ENCODE measurements around the gene KCNJ10.

The KCNJ10 gene

GRCh38 chr1:160091666-160092223, 21.8 kb upstream of the KCNJ10 start:
- TF ChIP-seq CTCF (IDR thresholded peaks at IDR 0.05; ENCODE audit: borderline replicate concordance, extremely low read depth, low read length, poor library complexity, severe bottlenecking), result no peak
- no peak for TF ChIP-seq EZH2 (IDR thresholded peaks at IDR 0.05; ENCODE audit: borderline replicate concordance, low read depth, low read length, severe bottlenecking)
- ATAC-seq (ENCODE audit: insufficient read depth, low read depth) (no peak), DNase-seq (no peak)
- Histone ChIP-seq H3K4me2 (ENCODE audit: insufficient read depth, low read length) (no peak overlapping the region), H4K20me1 (ENCODE audit: insufficient read depth, low read length) (peaks cover 33% of the 10 kb centered on the region), H3K4me1 (ENCODE audit: insufficient read depth, low read length) (peaks cover 11% of the 10 kb centered on the region), H2AFZ (ENCODE audit: low read depth, low read length) (no peak overlapping the region), H3K4me3 (ENCODE audit: low read depth in 1 of 2, low read length in 2 of 2) (no peak overlapping the region), H3K79me2 (ENCODE audit: insufficient read depth, low read length) (peaks cover 15% of the 10 kb centered on the region), H3K27ac (ENCODE audit: low read length) (no peak overlapping the region), H3K9ac (ENCODE audit: low read depth, low read length) (no peak overlapping the region), H3K27me3 (ENCODE audit: insufficient read depth, low read length, poor library complexity) (no peaks in the 10 kb centered on the region), H3K9me3 (ENCODE audit: insufficient read depth, low read length, severe bottlenecking) (no peaks in the 10 kb centered on the region), H3K36me3 (ENCODE audit: insufficient read depth, low read length) (peaks cover 53% of the 10 kb centered on the region)

GRCh38 chr1:160090760-160091159, 20.8 kb upstream of the KCNJ10 start:
- no peak overlapping the region for H3K9ac ChIP-seq (ENCODE audit: low read depth, low read length)
- no peak overlapping the region for H2AFZ ChIP-seq (ENCODE audit: low read depth, low read length)
- H3K9me3 ChIP-seq (ENCODE audit: insufficient read depth, low read length, severe bottlenecking), result no peaks in the 10 kb centered on the region
- H3K27me3 ChIP-seq (ENCODE audit: insufficient read depth, low read length, poor library complexity), result no peaks in the 10 kb centered on the region
- H3K79me2 ChIP-seq (ENCODE audit: insufficient read depth, low read length), result peaks cover 5% of the 10 kb centered on the region; the same call in 1 of the 2 replicates
- H3K4me2 ChIP-seq (ENCODE audit: insufficient read depth, low read length), result no peak overlapping the region
- H3K27ac ChIP-seq (ENCODE audit: low read length), result no peak overlapping the region
- ATAC-seq (ENCODE audit: insufficient read depth, low read depth) (no peak), DNase-seq (no peak)
- H4K20me1 ChIP-seq (ENCODE audit: insufficient read depth, low read length), result peaks cover 24% of the 10 kb centered on the region
- peaks cover 53% of the 10 kb centered on the region for H3K36me3 ChIP-seq (ENCODE audit: insufficient read depth, low read length)
- no peak overlapping the region for H3K4me3 ChIP-seq (ENCODE audit: low read depth in 1 of 2, low read length in 2 of 2)
- 0 out of 2 replicates have a peak, but pooled peaks cover 1% of the 10 kb centered on the region for H3K4me1 ChIP-seq (ENCODE audit: insufficient read depth, low read length)
- TF ChIP-seq EZH2 (IDR thresholded peaks at IDR 0.05; ENCODE audit: borderline replicate concordance, low read depth, low read length, severe bottlenecking), result no peak
- TF ChIP-seq CTCF (IDR thresholded peaks at IDR 0.05; ENCODE audit: borderline replicate concordance, extremely low read depth, low read length, poor library complexity, severe bottlenecking), result no peak

GRCh38 chr1:160089883-160090282, 19.9 kb upstream of the KCNJ10 start:
- Histone ChIP-seq H3K9ac (ENCODE audit: low read depth, low read length) (no peak overlapping the region), H4K20me1 (ENCODE audit: insufficient read depth, low read length) (peaks cover 15% of the 10 kb centered on the region), H3K4me3 (ENCODE audit: low read depth in 1 of 2, low read length in 2 of 2) (no peak overlapping the region), H3K79me2 (ENCODE audit: insufficient read depth, low read length) (no peaks in the 10 kb centered on the region), H3K4me2 (ENCODE audit: insufficient read depth, low read length) (no peak overlapping the region), H3K4me1 (ENCODE audit: insufficient read depth, low read length) (no peaks in the 10 kb centered on the region), H2AFZ (ENCODE audit: low read depth, low read length) (no peak overlapping the region), H3K9me3 (ENCODE audit: insufficient read depth, low read length, severe bottlenecking) (no peaks in the 10 kb centered on the region), H3K27me3 (ENCODE audit: insufficient read depth, low read length, poor library complexity) (no peaks in the 10 kb centered on the region), H3K27ac (ENCODE audit: low read length) (no peak overlapping the region), H3K36me3 (ENCODE audit: insufficient read depth, low read length) (peaks cover 47% of the 10 kb centered on the region)
- ATAC-seq (ENCODE audit: insufficient read depth, low read depth) (no peak), DNase-seq (no peak)
- TF ChIP-seq CTCF (IDR thresholded peaks at IDR 0.05; ENCODE audit: borderline replicate concordance, extremely low read depth, low read length, poor library complexity, severe bottlenecking) (no peak), EZH2 (IDR thresholded peaks at IDR 0.05; ENCODE audit: borderline replicate concordance, low read depth, low read length, severe bottlenecking) (no peak)
